GM23338 (cell line): Measurements from ENCODE around the gene NR2E3. TPM values are rescaled to one million over a fixed set of nuclear protein-coding genes. Genes with fewer than 3 reads are reported as not detected.
"Not testable (repeated sequence)": the region's sequence is repeated elsewhere in the genome, so short reads cannot be mapped to it uniquely, and the experiment has no call there.

Experiments
- ATAC-seq: fragments of 200-7000 bp; cut with Tn5 transposase; 3 replicates; pipeline ENCODE4 v1.9.1; 2020
- DNase-seq: peaks from one replicate; pipeline ENCODE4 v3.0.0-alpha.2; 2015; ENCODE audit warnings: low spot score
- H2AFZ ChIP-seq: fragments of 200-600 bp; sonication (generic); 2 replicates; pipeline ENCODE4 v1.8.0; 2016; ENCODE audit warnings: antibody characterized with exemption, mild to moderate bottlenecking, moderate library complexity
- H3F3A ChIP-seq: fragments of 200-600 bp; sonication (generic); replicated peaks from 2 replicates; pipeline ENCODE4 v1.8.0; 2017; ENCODE audit warnings: antibody characterized with exemption, mixed run types, low read depth
- H3K27ac ChIP-seq: fragments of 200-600 bp; sonication (generic); 2 replicates; pipeline ENCODE4 v1.6.1; 2016; ENCODE audit warnings: low read depth
- H3K27me3 ChIP-seq: fragments of 200-600 bp; sonication (generic); 2 replicates; pipeline ENCODE4 v1.8.0; 2016; ENCODE audit warnings: mild to moderate bottlenecking, mixed run types, moderate library complexity; ENCODE audit not compliant: insufficient read depth
- H3K36me3 ChIP-seq: fragments of 200-600 bp; sonication (generic); 2 replicates; pipeline ENCODE4 v1.8.0; 2016; ENCODE audit warnings: mild to moderate bottlenecking; ENCODE audit not compliant: insufficient read depth
- H3K4me1 ChIP-seq: fragments of 200-600 bp; sonication (generic); 2 replicates; pipeline ENCODE4 v1.8.0; 2016; ENCODE audit warnings: mild to moderate bottlenecking, moderate library complexity; ENCODE audit not compliant: insufficient read depth
- H3K4me2 ChIP-seq: fragments of 200-600 bp; sonication (generic); 2 replicates; pipeline ENCODE4 v1.7.1; 2017; ENCODE audit warnings: mixed run types
- H3K4me3 ChIP-seq: fragments of 200-600 bp; sonication (generic); 2 replicates; pipeline ENCODE4 v1.6.1; 2016; ENCODE audit warnings: mixed run types
- H3K79me2 ChIP-seq: fragments of 200-600 bp; sonication (generic); replicated peaks from 2 replicates; pipeline ENCODE4 v1.8.0; 2017; ENCODE audit warnings: mild to moderate bottlenecking; ENCODE audit not compliant: insufficient read depth
- H3K9me2 ChIP-seq: fragments of 200-600 bp; sonication (generic); 2 replicates; pipeline ENCODE4 v1.8.0; 2017; ENCODE audit not compliant: insufficient read depth
- H4K20me1 ChIP-seq: fragments of 200-600 bp; sonication (generic); replicated peaks from 2 replicates; pipeline ENCODE4 v1.8.0; 2017; ENCODE audit warnings: mild to moderate bottlenecking; ENCODE audit not compliant: insufficient read depth
- H3K27ac Mint-ChIP-seq: 2 replicates; pipeline ENCODE4 v1.8.0; 2020; ENCODE audit warnings: inconsistent platforms, mild to moderate bottlenecking, moderate library complexity, mixed read lengths
- H3K27me3 Mint-ChIP-seq: 3 replicates; pipeline ENCODE4 v1.8.0; 2022; ENCODE audit warnings: low read depth, mild to moderate bottlenecking, moderate library complexity, mixed read lengths, inconsistent platforms; ENCODE audit not compliant: insufficient read depth, poor library complexity
- H3K36me3 Mint-ChIP-seq: 3 replicates; pipeline ENCODE4 v1.8.0; 2021; ENCODE audit warnings: low read depth, mild to moderate bottlenecking, inconsistent platforms, moderate library complexity, mixed read lengths
- H3K4me1 Mint-ChIP-seq: 3 replicates; pipeline ENCODE4 v1.8.0; 2020; ENCODE audit warnings: mild to moderate bottlenecking, inconsistent platforms, mixed read lengths
- H3K4me3 Mint-ChIP-seq: 3 replicates; pipeline ENCODE4 v1.8.0; 2021; ENCODE audit warnings: moderate library complexity, mild to moderate bottlenecking, inconsistent platforms, mixed read lengths
- H3K9me3 Mint-ChIP-seq: 3 replicates; pipeline ENCODE4 v1.8.0; 2020; ENCODE audit warnings: moderate library complexity, mild to moderate bottlenecking, inconsistent platforms, mixed read lengths
- polyA plus RNA-seq: library from polyadenylated mRNA; unstranded; fragments of >200 nt; fragmentation: Nextera tagmentation; extraction: Ambion mirVana; gene quantifications from 2 replicates; pipeline ENCODE4 v1.2.1, GENCODE V29; 2016
- small RNA-seq: library from RNA; depleted of rRNA; stranded (forward); fragments of <200 nt; gene quantifications from one replicate; pipeline ENCODE3, GENCODE V24; 2014; ENCODE audit warnings: low replicate concordance
- total RNA-seq: library from RNA; depleted of rRNA; stranded (reverse); fragments of >200 nt; shearing (Covaris generic); gene quantifications from 2 replicates; pipeline ENCODE4 v1.2.3, GENCODE V29; 2014

Gene NR2E3
- total and polyA plus RNA-seq, 2 experiments from 2014 or later, result 1.3 to 1.4 TPM

DNA sequence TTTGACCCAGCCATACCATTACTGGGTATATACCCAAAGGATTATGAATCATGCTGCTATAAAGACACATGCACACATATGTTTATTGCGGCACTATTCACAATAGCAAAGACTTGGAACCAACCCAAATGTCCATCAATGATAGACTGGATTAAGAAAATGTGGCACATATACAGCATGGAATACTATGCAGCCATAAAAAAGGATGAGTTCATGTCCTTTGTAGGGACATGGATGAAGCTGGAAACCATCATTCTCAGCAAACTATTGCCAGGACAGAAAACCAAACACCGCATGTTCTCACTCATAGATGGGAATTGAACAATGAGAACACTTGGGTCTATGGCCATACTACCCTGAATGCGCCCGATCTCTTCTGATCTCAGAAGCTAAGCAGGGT is 47.9 kb downstream of the NR2E3 start:
- H3K36me3 ChIP-seq, H3K4me3 ChIP-seq, DNase-seq, H2AFZ ChIP-seq, H3K4me3 Mint-ChIP-seq, H3K27me3 ChIP-seq, H3K79me2 ChIP-seq, H3K27ac ChIP-seq, ATAC-seq, H3K4me1 Mint-ChIP-seq, H3K4me2 ChIP-seq, H3K27me3 Mint-ChIP-seq, H3K4me1 ChIP-seq, H3K9me3 Mint-ChIP-seq, H3F3A ChIP-seq, H3K27ac Mint-ChIP-seq, H4K20me1 ChIP-seq, H3K9me2 ChIP-seq, H3K36me3 Mint-ChIP-seq: not testable (repeated sequence)

Small RNAs within 50 kb of the gene (small RNA-seq; reads per million reads assigned to genes)
- not detected for gene RNA5SP399
